Embryonic facial prominence (tissue), 1 donor: ENCODE measurements around the gene CPXM2.

ENCODE experiments used
- DNase-seq: peaks from one replicate; pipeline ENCODE4 v3.0.0-alpha.2; 2016; ENCODE audit errors: extremely low spot score

The CPXM2 gene

GRCh38 chr10:123848564-123849457 lies 42.8 kb downstream of the CPXM2 start:
- no peak for DNase-seq

- DNase-seq, result no peak
These were observed 43.7 kb downstream of the CPXM2 start for GRCh38 chr10:123847686-123848432.

- DNase-seq, result no peak
These were observed 47.8 kb downstream of the CPXM2 start for GRCh38 chr10:123843835-123844234.

GRCh38 chr10:123842692-123843385 lies 48.8 kb downstream of the CPXM2 start:
- DNase-seq, result no peak

GRCh38 chr10:123841560-123841959 lies 50.0 kb downstream of the CPXM2 start:
- DNase-seq, result no peak

GRCh38 chr10:123841115-123841514 lies 50.5 kb downstream of the CPXM2 start:
- DNase-seq, result no peak

- DNase-seq, result no peak
These were observed 50.9 kb downstream of the CPXM2 start for GRCh38 chr10:123840714-123841113.

- no peak for DNase-seq
These were observed 52.9 kb downstream of the CPXM2 start for GRCh38 chr10:123838596-123839310.

GRCh38 chr10:123837756-123838155 lies 53.9 kb downstream of the CPXM2 start:
- no peak for DNase-seq

GRCh38 chr10:123836418-123837145 lies 55.0 kb downstream of the CPXM2 start:
- DNase-seq, result no peak

GRCh38 chr10:123835575-123835974 lies 56.0 kb downstream of the CPXM2 start:
- no peak for DNase-seq

GRCh38 chr10:123833170-123833850 lies 58.3 kb downstream of the CPXM2 start:
- no peak for DNase-seq

GRCh38 chr10:123831259-123831658 lies 60.3 kb downstream of the CPXM2 start:
- DNase-seq, result no peak

- DNase-seq, result no peak
These were observed 70.5 kb downstream of the CPXM2 start for GRCh38 chr10:123821136-123821535.

- DNase-seq, result no peak
These were observed 82.0 kb downstream of the CPXM2 start for GRCh38 chr10:123809632-123810031.

- DNase-seq, result no peak
These were observed 82.7 kb downstream of the CPXM2 start for GRCh38 chr10:123808906-123809305.

- no peak for DNase-seq
These were observed 83.3 kb downstream of the CPXM2 start for GRCh38 chr10:123808286-123808685.

- DNase-seq, result no peak
These were observed 84.1 kb downstream of the CPXM2 start for GRCh38 chr10:123807444-123808035.

- no peak for DNase-seq
These were observed 86.9 kb downstream of the CPXM2 start for GRCh38 chr10:123804716-123805115.

- DNase-seq, result no peak
These were observed 90.8 kb downstream of the CPXM2 start for GRCh38 chr10:123800821-123801220.
